ENCODE measurements around the gene LAG3.

Gene LAG3

DNA sequence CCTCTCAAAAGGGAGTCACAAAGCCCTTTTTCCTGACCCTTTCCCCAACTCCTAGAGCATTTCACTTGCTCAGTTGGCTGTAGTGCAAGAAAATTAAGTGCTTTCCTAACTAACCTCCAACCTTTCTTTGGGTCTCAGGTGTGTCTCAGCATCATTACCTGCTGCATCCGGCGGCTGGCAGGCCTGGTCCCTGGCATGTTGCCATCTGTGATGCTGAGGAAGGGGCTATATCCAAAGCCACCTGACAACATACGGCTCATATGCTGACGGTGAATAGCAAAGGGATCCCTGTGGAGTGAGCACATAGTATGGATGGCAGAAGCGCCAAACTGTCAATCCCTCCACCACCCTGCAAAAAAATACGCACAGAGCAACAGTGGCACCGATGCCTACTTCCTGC is 20.6 kb upstream of the LAG3 start:
- no peak for TF ChIP-seq SIN3A (IDR thresholded peaks at IDR 0.05; ENCODE audit: borderline replicate concordance, insufficient read depth, low read length)
- TF ChIP-seq POLR2AphosphoS5 (IDR thresholded peaks at IDR 0.05; ENCODE audit: low read depth, low read length) = no peak
- TF ChIP-seq, protein P1, sequence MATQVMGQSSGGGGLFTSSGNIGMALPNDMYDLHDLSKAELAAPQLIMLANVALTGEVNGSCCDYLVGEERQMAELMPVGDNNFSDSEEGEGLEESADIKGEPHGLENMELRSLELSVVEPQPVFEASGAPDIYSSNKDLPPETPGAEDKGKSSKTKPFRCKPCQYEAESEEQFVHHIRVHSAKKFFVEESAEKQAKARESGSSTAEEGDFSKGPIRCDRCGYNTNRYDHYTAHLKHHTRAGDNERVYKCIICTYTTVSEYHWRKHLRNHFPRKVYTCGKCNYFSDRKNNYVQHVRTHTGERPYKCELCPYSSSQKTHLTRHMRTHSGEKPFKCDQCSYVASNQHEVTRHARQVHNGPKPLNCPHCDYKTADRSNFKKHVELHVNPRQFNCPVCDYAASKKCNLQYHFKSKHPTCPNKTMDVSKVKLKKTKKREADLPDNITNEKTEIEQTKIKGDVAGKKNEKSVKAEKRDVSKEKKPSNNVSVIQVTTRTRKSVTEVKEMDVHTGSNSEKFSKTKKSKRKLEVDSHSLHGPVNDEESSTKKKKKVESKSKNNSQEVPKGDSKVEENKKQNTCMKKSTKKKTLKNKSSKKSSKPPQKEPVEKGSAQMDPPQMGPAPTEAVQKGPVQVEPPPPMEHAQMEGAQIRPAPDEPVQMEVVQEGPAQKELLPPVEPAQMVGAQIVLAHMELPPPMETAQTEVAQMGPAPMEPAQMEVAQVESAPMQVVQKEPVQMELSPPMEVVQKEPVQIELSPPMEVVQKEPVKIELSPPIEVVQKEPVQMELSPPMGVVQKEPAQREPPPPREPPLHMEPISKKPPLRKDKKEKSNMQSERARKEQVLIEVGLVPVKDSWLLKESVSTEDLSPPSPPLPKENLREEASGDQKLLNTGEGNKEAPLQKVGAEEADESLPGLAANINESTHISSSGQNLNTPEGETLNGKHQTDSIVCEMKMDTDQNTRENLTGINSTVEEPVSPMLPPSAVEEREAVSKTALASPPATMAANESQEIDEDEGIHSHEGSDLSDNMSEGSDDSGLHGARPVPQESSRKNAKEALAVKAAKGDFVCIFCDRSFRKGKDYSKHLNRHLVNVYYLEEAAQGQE (IDR thresholded peaks at IDR 0.05; ENCODE audit: insufficient read depth in 1 of 2, low read depth in 2 of 2, low read length in 2 of 2) = no peak

DNA sequence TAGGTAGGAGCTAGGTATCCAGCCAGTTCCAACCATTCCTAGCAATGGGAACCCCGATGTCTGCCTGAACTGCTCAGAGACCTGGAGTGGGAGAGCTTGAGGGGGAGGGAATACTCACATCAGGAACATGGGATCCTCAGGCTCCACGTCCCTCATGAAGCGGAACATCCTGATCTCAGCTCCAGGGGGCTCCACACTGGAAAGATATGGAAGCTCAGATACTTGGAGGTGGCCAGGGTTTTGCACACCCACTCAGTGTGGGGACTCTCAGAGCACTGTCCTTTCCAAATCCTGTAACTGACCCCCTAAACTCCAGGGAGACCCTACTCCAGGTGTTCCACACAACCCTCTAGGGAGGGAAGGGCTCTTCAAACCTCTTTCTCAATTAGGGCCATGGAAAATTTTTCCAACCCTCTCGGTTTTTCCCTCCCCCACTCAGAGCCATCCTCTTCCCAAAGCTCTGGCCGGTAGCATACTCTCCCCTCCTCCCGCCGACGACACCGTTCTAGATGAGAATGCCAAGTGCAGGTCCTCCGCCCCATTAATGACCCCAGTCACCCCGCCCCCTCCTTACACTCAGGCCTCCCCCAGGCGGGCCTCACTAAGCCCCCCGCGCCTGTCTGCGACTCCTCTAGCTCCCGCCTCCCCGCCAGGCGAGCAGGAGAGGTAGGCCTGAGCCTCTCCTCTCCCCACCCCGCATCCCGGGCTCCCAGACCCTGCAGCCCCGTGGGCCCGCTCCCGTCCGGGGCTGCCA is 20.0 kb upstream of the LAG3 start:
- TF ChIP-seq, protein P1 (IDR thresholded peaks at IDR 0.05; ENCODE audit: insufficient read depth in 1 of 2, low read depth in 2 of 2, low read length in 2 of 2) = no peak
- TF ChIP-seq TAF1 (IDR thresholded peaks at IDR 0.05; ENCODE audit: borderline replicate concordance, insufficient read depth, low read length) (no peak), FOXP2 (optimal IDR thresholded peaks at IDR 0.05; ENCODE audit: borderline replicate concordance, extremely low read depth, extremely low read length, insufficient read depth) (no peak), SIN3A (IDR thresholded peaks at IDR 0.05; ENCODE audit: borderline replicate concordance, insufficient read depth, low read length) (no peak), POLR2AphosphoS5 (IDR thresholded peaks at IDR 0.05; ENCODE audit: low read depth, low read length) (no peak)

DNA sequence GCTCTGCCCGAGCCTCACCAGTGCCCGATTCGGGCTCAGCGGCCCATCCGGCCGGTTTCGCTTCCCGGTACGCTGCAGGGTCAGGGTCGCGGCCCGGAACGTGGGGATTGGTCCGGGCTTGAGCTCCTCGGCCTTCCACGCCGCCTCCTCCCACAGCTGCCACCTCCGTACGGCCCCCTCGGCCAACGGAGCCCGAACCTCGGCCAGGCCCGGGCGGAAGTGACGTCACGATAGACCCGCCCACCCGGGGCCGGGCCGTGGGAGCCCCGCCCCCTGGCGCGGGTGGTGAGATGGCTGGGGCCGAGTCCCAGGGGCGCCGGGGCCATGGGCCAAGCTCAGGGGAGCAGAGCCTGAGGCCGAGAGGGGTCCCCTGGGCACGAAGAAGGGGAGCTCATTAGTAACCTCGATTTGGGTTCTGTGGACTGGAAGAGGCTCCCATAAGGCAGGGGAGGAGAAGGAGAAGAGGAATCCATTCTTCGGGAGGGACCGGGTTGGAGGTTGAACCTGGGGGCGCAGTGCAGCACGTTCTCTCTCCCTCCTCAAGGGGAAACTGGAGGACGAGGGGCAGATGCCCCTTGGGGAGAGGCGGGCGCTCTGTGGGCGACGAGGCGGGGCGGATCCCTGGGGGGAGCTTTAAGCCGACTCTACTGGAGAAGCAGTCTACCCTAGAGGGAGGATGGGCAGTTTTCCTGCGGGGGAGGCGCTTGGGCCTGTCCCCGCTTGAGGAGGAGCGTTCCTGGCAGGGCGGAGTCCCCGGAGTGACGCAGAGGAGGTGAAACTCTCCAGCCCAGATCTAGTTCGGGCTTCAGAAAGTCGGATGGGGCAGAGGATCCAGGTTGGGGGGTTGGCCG is 19.2 kb upstream of the LAG3 start, which contains the start of gene MLF2:
TSS of gene MLF2 (minus strand) at position 221 of the 851 bp plus-strand sequence. CDS start 807 bp downstream, outside the sequence.
- TF ChIP-seq SIN3A (IDR thresholded peaks at IDR 0.05; ENCODE audit: borderline replicate concordance, insufficient read depth, low read length) = peak; percentile 3; the same call in 1 of the 2 replicates
- TF ChIP-seq FOXP2 (optimal IDR thresholded peaks at IDR 0.05; ENCODE audit: borderline replicate concordance, extremely low read depth, extremely low read length, insufficient read depth) = peak; percentile 79
- TF ChIP-seq, protein P1 (IDR thresholded peaks at IDR 0.05; ENCODE audit: insufficient read depth in 1 of 2, low read depth in 2 of 2, low read length in 2 of 2) = no peak
- peak; percentile 85 for TF ChIP-seq TAF1 (IDR thresholded peaks at IDR 0.05; ENCODE audit: borderline replicate concordance, insufficient read depth, low read length)
- peak; percentile 62 for TF ChIP-seq POLR2AphosphoS5 (IDR thresholded peaks at IDR 0.05; ENCODE audit: low read depth, low read length)

DNA sequence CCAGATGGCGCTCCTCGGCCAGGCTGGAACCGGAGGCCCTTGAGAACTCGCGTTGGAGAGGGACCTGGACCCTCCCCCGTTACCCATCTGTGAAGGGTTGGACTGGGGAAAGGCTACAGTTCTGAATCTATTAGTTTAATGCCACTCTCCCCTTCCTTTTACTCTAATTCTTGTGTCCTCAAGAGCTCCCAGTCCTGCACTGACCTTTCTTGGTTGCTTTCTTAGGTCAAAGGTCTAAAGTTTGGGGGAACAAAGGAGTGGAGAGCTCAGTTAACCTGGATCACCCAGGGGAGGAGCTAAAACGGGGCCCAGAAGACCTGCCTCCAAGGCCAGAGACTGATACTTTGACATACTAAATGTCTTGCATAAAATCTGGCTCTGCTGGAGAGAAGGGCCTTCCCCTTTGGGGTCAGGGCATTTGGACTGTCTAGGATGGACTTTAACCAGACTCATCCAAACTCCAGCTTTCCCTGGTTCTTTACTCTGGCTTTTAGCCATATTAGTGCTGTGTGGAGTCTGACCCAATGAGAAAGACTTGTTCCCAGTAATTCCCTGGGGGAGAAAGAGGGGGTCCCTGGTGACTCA is 18.5 kb upstream of the LAG3 start:
- TF ChIP-seq, protein P1 (IDR thresholded peaks at IDR 0.05; ENCODE audit: insufficient read depth in 1 of 2, low read depth in 2 of 2, low read length in 2 of 2) = no peak
- TF ChIP-seq POLR2AphosphoS5 (IDR thresholded peaks at IDR 0.05; ENCODE audit: low read depth, low read length) (no peak; the same call in 1 of the 2 replicates), SIN3A (IDR thresholded peaks at IDR 0.05; ENCODE audit: borderline replicate concordance, insufficient read depth, low read length) (no peak), FOXP2 (optimal IDR thresholded peaks at IDR 0.05; ENCODE audit: borderline replicate concordance, extremely low read depth, extremely low read length, insufficient read depth) (no peak), TAF1 (IDR thresholded peaks at IDR 0.05; ENCODE audit: borderline replicate concordance, insufficient read depth, low read length) (no peak)
